ENCODE measurements around the gene TRAPPC10. TPM values are rescaled to one million over a fixed set of nuclear protein-coding genes. Genes with fewer than 3 reads are reported as not detected.
"Not testable (repeated sequence)": the region's sequence is repeated elsewhere in the genome, so short reads cannot be mapped to it uniquely, and the experiment has no call there.

Gene TRAPPC10
- total RNA-seq, 1 donor: 25.3 TPM

DNA sequence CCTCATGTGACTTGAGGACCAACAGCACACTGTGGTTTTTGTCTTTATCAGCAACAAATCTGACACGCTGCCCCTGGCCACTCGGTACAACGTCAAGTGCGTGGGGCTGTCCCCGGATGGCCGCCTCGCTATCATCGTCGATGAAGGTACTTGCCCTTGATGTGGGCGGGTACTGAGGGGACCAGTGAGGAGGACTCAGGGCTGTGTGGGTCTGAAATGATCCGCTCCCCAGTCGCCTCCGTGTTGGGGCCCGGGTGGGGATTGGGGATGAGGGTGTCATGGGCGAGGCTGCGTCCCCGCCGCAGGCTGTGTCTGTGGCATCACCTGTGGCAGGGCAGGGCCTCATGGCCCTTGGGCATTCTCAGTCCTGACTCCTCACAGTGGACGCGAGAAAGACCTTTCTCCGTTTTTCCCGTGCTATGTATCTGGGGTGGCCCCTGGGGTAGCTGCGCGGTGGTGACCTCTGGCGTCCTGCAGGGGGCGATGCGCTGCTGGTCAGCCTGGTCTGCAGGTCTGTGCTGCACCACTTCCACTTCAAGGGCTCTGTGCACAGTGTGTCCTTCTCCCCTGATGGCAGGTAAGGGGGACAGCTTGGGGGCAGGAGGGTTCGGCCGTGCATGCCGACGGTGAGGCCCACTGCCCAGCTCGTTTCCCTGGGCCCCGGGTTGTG lies 101.7 kb downstream of the TRAPPC10 start:
- not testable (repeated sequence) for H3K4me3 ChIP-seq (ENCODE audit: low read depth, low read length); DNase-seq (ENCODE audit: low read depth)

DNA sequence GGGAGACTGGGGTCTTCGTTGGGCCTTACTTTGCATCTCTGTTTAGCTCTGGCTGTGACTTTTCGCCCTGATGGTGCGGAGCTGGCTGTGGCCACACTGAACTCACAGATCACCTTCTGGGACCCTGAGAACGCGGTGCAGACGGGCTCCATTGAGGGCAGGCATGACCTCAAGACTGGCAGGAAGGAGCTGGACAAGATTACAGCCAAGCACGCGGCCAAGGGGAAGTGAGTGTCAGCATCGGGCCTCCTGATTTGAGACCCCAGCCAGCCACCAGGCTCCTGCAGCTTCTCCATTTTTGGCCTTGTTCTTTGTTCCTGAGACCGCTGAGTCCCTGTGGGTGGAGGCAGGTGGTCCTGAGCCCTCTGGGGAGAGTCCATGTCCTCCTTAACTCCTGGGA lies 110.0 kb downstream of the TRAPPC10 start:
- not testable (repeated sequence) for H3K4me3 ChIP-seq (ENCODE audit: low read depth, low read length); DNase-seq (ENCODE audit: low read depth)

DNA sequence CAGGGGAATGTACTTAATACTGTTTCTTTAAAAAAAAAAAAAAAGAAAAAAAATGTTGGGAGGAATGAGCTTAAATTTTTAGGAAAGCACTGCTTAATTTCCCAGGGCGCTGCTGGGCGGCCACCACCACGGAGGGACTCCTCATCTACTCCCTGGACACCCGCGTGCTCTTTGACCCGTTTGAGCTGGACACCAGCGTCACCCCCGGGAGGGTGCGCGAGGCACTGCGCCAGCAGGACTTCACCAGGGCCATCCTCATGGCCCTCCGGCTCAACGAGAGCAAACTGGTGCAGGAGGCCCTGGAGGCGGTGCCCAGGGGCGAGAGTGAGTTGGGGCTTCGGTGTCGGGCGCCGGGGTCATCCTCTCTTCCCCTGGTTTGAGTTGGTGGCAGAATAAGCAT lies 115.7 kb downstream of the TRAPPC10 start:
- not testable (repeated sequence) for H3K4me3 ChIP-seq (ENCODE audit: low read depth, low read length); DNase-seq (ENCODE audit: low read depth)

DNA sequence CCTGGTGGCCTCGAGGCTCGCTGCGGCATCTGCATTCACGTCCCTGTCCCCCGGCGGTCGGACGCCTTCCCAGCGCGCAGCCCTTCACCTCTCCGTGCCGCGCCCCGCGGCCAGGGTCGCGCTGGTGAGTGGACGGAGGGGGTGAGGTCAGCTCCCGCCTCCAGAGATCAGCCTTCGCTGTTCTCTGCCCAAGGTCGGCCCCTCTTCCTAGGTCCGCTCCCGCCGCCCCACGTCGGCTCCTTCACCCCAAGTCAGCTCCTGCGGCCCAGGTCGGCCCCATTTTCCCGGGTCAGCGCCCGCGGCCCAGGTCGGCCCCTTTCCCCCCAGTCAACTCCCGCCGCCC lies 121.6 kb downstream of the TRAPPC10 start:
- DNase-seq (ENCODE audit: low read depth): not testable (repeated sequence)
- peak overlapping the region; percentile 53 for H3K4me3 ChIP-seq (ENCODE audit: low read depth, low read length)

DNA sequence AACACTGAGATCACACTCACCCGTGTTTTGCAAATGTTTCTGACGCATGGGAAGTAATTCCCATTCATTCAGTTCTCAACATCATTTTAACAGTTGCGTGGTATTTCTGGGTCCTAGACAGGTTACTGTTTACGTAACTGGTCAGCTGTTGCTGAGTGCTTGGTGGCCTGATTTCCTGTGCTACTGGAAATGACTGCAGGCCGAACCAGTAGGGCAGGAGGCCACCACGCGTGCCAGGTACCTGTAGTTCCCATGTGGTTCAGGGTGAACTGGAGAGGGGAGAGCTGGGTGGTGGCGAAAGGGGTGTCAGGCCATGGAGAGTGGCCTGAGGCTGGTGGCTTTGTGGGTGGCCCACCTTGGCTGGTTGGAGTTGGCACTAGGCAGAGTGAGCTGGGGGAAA lies 122.6 kb downstream of the TRAPPC10 start:
- not testable (repeated sequence) for DNase-seq (ENCODE audit: low read depth); H3K4me3 ChIP-seq (ENCODE audit: low read depth, low read length)

DNA sequence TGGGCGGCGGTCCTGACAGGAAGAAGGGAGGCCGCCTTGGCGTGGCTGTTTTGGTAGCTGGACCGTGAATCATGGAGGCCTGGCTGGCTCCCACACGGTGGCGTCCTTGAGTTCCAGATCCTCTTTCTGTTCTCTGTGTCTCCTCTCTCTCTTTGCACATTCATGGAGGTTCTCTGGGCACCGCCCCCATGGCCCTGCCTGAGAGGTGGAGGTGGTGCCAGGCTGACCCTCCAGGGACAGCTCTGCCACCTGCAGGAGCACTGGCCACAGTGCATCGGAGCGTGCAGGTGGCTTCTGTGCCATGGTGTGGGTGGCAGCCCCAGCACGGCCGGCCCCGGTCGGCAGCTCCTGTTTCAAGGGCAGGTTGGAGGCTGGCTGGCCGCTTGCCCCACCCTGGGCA lies 125.9 kb downstream of the TRAPPC10 start:
- DNase-seq (ENCODE audit: low read depth); H3K4me3 ChIP-seq (ENCODE audit: low read depth, low read length): not testable (repeated sequence)

DNA sequence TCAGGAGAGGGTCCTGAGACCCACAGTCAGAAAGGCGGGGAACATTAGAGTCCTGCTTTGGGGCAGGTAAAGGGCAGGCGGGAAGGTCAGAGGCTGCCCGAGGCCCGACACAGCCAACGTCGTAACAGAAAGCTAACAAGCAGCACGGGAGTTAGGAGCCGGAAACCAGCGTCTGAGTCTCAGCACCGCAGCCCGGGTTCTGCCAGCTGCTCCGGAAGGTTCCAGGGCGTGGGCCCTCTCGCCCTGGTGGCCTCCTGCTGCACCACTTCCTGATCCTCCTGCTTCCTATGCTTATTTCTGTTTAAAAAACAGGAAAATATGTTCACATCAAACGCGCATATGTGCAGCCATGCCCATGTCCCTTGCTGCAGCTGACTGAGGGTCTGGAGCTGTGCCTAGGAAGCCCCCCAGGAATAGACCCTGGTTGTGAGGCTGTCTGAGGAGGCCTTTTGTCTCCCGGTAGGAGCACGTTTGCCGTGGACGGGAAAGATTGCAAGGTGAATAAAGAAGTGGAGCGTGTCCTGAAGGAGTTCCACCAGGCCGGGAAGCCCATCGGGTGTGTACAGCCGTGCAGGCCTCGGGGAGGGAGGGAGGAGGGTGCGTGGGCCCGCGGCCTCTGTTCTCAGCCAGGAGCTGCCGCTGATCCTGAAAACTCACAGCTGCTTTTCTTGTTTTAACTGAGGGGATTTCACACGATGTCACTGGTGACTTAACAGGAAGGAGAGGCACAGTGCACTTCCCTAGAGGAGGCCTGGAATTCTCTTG lies 127.9 kb downstream of the TRAPPC10 start:
- peak; percentile 4 for DNase-seq (ENCODE audit: low read depth)

DNA sequence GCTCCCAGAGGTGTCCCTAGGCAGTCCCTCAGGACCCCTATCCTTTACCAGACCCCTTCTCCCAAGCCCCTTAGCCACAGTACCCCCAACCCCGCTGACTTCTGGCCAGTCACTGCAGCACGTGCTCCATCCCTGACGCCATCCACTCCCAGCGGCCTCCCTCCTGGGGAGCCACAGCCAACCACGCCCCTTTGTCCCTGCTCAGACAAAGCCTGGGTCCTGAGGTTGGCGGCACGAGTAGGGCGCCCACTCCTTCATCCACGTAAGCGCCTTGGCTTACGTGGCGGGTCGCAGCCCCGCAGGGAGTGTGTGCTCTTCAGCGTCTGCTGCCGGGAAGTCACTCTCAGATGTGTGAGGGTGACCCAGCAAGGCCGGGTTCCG lies 128.4 kb downstream of the TRAPPC10 start:
- DNase-seq (ENCODE audit: low read depth); H3K4me3 ChIP-seq (ENCODE audit: low read depth, low read length): not testable (repeated sequence)

More for the DNA sequence above, 127.9 kb downstream of the TRAPPC10 start:
- H3K4me3 ChIP-seq (ENCODE audit: low read depth, low read length): not testable (repeated sequence)

DNA sequence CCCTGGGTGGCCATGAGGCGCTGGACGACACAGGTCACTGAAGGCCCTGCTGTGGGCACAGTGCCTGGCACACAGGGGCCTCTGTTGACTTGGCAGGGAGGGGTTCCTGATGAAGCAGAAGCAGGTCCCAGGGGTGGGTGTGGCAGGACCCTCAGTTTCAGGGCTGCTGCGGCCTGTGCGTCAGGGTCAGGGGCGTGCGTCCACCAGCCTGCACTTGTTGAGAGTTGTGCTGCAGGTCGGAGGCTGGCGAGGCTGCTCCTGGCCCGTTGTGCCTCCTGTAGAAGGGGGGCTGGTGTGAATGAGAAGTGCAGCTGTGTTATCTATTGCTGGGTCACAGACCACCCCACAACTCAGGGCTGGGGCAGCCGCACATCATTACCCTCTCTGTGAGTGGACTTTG lies 130.4 kb downstream of the TRAPPC10 start:
- not testable (repeated sequence) for H3K4me3 ChIP-seq (ENCODE audit: low read depth, low read length); DNase-seq (ENCODE audit: low read depth)

DNA sequence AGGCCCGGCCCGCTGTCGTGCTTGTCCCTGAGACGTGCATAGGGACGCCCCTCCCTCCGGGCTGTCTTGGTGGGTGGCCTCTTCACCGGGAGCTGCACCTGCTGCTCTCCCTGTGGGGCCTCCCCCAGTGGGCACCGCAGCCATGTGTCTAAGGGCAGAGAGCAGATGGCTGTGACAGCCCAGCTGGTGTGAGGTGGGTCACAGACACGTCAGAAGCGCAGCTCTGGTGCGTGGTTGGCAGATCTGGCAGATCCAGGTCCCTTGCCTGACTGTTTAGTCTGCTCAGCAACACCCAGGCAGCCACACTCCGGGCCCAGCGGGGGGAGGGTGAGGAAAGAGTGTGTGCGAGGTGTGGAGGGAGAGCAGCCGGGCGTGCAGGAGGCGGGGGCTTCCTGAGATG lies 131.3 kb downstream of the TRAPPC10 start:
- not testable (repeated sequence) for DNase-seq (ENCODE audit: low read depth); H3K4me3 ChIP-seq (ENCODE audit: low read depth, low read length)

DNA sequence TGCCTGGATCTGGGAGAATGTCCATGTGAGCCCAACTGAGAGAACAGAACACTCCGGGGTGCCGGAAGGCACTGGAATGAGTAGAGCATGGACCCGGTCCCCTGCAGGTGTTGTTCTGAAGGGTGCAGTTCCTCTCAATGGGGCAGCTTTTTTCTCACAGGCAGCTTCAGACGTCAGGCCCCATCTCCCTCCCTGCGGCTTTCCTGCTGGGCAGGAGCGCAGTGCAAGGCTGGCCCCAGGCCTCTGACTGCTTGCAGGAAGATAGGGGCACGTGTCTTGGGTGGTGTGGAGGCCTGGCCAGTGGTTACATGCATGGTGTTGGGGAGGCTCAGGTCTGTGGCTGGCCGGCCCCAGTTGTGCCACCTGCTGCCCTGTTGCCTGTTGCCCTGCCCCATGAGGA lies 131.9 kb downstream of the TRAPPC10 start:
- not testable (repeated sequence) for DNase-seq (ENCODE audit: low read depth); H3K4me3 ChIP-seq (ENCODE audit: low read depth, low read length)

DNA sequence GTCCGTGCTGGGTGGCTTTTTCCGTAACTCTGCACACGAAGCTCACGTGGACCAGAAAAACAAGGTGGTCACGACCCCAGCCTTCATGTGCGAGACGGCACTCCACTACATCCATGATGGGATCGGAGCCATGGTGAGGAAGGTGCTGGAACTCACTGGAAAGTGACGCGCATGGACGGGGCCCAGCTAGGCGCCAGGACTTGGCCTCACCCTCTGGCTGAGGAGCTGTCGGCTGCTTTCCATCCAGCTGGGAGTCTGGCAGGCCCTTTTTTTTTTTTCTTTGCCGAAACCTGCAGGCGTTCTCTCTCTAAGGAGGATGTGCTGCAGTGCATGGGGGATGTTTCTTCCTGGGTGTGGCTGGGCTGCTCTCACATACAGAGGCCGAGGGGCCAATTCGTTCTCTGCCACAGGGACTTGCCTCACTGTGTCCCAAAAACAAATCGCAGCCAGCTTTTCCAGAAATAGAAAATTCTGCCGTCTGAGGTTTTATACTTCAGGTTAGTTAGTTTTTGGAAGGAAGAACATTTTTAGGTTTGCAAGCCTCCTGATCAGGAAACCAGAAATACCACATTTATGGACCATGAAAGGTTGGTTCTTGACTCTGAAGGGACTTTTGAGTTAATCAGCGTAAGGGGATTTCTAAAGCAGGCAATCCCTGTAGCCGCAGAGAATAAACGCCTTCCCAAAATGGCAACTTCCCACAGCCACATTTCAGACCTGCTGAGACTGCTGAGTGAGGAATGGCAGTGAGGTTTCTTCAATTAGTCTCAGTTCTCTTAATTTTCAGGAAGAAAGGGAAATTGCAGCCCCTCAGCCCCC lies 132.9 kb downstream of the TRAPPC10 start:
- not testable (repeated sequence) for DNase-seq (ENCODE audit: low read depth); H3K4me3 ChIP-seq (ENCODE audit: low read depth, low read length)

DNA sequence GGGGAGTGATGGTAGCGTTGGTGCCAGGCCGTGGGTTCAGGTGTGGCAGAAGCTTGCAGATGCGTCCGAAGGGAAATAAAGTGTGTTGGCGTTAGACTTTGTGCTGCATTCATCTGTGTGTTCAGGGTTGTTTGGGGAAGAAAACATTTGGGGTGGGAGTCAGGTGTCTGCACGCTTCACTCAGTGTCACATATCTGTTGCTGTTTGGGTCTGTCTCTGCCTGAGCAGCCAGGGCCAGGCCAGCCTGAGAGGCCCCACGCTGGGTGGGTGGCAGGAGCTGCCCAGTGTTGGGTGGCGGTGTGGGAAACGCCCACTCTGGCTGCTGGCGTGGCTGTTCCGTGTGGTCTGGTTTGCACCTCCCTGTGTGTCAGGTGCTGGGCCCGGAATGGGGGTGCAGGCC lies 133.5 kb downstream of the TRAPPC10 start:
- not testable (repeated sequence) for H3K4me3 ChIP-seq (ENCODE audit: low read depth, low read length); DNase-seq (ENCODE audit: low read depth)

DNA sequence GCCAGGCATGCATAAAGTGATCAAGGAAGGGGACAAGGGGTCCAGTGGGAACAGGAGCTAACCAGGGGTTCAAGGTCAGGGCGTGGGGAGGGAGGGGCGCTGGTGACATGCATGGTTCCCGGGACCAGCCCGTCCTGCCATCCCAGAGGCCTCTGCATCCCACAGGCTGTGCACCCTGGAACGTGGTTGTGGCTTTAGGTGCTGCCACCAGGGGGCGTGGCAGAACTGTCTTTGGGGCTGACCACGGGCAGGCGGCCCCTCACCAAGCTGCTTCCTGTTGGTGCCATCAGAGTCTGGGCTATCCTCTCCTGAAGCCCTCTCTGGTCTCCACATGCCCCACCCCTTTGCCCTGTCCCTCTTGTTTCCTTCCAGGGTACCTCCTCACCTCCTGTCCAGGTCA lies 135.0 kb downstream of the TRAPPC10 start:
- H3K4me3 ChIP-seq (ENCODE audit: low read depth, low read length); DNase-seq (ENCODE audit: low read depth): not testable (repeated sequence)

DNA sequence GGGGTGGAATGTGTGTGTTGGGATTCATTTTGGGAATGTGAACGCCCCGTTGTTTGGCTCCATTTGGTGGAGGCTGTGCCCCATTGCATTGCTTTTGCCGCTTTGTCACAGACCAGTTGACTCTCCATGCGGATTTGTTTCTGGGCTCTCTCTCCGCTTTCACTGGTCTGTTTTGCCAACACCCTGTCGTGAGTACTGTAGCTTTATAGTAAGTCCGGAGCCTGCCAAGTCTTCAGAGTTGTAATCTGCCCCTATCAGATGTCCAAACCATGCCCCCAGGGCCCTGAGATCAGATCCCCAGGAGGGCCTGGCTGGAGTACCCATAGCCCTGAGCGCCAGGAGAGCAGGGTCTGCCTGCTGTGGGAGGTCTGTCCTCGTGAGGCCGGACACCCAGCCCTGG lies 138.1 kb downstream of the TRAPPC10 start:
- not testable (repeated sequence) for H3K4me3 ChIP-seq (ENCODE audit: low read depth, low read length); DNase-seq (ENCODE audit: low read depth)

DNA sequence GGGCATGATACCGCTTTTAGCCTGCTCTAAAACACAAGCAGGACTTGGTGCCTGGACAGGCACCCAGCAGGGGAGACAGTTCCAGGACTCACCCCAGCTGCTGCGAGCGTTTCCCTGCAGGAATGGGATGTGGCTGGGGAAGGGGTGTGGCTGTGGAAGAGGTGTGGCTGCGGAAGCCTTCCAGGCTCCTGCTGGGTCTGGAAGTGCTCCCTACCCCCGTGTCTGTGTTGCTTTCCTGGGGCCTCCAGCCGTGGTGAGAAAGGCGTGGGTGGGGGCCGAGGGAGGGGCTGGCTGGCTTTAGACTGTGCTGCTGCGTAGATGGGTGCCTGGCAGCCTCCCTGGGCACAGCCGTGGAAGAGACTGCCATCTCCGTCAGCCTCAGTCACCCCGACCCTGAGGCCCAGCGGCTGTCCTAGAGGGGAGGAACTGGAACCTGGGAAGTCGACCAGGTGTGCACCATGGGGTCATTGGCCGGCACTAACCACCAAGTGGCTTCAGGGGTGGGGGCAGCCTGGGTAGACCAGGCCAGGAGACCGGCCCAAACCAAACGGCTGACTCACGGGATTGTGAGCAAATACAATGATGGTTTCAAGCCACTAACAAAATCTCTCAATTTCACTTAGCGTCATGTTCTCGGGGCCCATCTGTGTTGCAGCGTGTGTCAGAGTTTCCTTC lies 141.2 kb downstream of the TRAPPC10 start:
- peak; percentile 0 for DNase-seq (ENCODE audit: low read depth)
- H3K4me3 ChIP-seq (ENCODE audit: low read depth, low read length): not testable (repeated sequence)

DNA sequence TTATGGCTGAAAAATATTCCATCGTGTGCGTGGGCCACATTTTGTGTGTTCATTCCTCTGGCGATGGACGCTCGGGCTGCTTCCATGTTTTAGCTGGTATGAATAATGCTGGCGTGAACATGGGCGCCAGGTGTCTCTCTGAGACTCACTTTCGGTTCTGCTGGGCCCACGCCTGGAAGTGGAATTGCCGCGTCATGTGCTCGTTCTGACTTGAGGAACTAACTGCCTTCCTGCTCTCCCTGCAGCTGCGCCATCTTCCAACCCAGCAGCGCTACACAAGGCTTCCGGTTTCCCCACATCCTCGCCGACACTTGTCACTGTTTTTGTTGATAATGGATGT lies 141.8 kb downstream of the TRAPPC10 start:
- not testable (repeated sequence) for DNase-seq (ENCODE audit: low read depth); H3K4me3 ChIP-seq (ENCODE audit: low read depth, low read length)

DNA sequence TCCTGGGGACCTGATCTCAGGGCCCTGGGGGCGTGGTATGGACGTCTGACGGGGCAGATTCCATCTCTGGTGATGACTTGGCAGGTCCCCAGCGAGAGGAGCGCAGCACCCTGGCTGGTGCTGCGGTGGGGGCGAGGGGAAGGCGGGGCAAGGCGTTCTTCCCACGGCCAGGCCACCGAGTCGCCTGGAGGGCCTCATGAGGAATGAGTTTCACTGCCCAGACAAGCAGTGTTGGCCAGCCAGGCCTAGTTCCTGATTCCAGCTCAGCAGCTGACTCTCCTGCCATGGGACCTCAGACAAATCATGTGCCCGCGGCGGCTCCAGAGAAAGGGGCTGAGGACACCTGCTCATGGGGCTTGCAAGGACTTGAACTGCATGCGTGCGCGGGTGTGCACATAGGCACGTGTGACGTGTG lies 142.7 kb downstream of the TRAPPC10 start:
- H3K4me3 ChIP-seq (ENCODE audit: low read depth, low read length); DNase-seq (ENCODE audit: low read depth): not testable (repeated sequence)

All from fibroblast of the aortic adventitia (primary cell).